MM.1S (cell line): Measurements from ENCODE around the gene FASTK.

Experiments
- DNase-seq: peaks from one replicate; pipeline ENCODE4 v3.0.0-alpha.2; 2015
- H2AFZ ChIP-seq: fragments of 300-600 bp; sonication (generic); 2 replicates; pipeline ENCODE4 v1.6.0; 2016; ENCODE audit warnings: antibody characterized with exemption, low read length
- H3F3A ChIP-seq: fragments of 300-600 bp; sonication (generic); 2 replicates; pipeline ENCODE4 v1.6.1; 2016; ENCODE audit warnings: mild to moderate bottlenecking, antibody characterized with exemption, low read length, moderate library complexity, mixed read lengths; ENCODE audit not compliant: insufficient read depth
- H3K27ac ChIP-seq: fragments of 300-600 bp; sonication (generic); 2 replicates; pipeline ENCODE4 v1.5.1; 2016; ENCODE audit warnings: mild to moderate bottlenecking, low read length
- H3K27me3 ChIP-seq: fragments of 300-600 bp; sonication (generic); replicated peaks from 2 replicates; pipeline ENCODE4 v1.6.0; 2016; ENCODE audit warnings: low read length; ENCODE audit not compliant: insufficient read depth
- H3K36me3 ChIP-seq: fragments of 300-600 bp; sonication (generic); replicated peaks from 2 replicates; pipeline ENCODE4 v1.6.1; 2016; ENCODE audit warnings: mild to moderate bottlenecking, low read length, mixed read lengths; ENCODE audit not compliant: insufficient read depth
- H3K4me1 ChIP-seq: fragments of 300-600 bp; sonication (generic); 2 replicates; pipeline ENCODE4 v1.6.1; 2016; ENCODE audit warnings: low read length, mixed read lengths
- H3K4me2 ChIP-seq: fragments of 300-600 bp; sonication (generic); 2 replicates; pipeline ENCODE4 v1.6.0; 2016; ENCODE audit warnings: low read depth, low read length
- H3K4me3 ChIP-seq: fragments of 300-600 bp; sonication (generic); 2 replicates; pipeline ENCODE4 v1.5.1; 2016; ENCODE audit warnings: low read length, mixed read lengths
- H3K79me2 ChIP-seq: fragments of 300-600 bp; sonication (generic); 2 replicates; pipeline ENCODE4 v1.6.1; 2016; ENCODE audit warnings: mixed run types, low read length, mixed read lengths
- H3K9ac ChIP-seq: fragments of 300-600 bp; sonication (generic); 2 replicates; pipeline ENCODE4 v1.6.1; 2016; ENCODE audit warnings: low read length, mixed read lengths
- H3K9me2 ChIP-seq: fragments of 300-600 bp; sonication (generic); replicated peaks from 2 replicates; pipeline ENCODE4 v1.6.1; 2016; ENCODE audit warnings: mild to moderate bottlenecking, low read length, mixed read lengths; ENCODE audit not compliant: insufficient read depth
- H3K9me3 ChIP-seq: fragments of 300-600 bp; sonication (generic); replicated peaks from 2 replicates; pipeline ENCODE4 v1.6.1; 2016; ENCODE audit warnings: mild to moderate bottlenecking, low read length, mixed read lengths; ENCODE audit not compliant: insufficient read depth
- H4K20me1 ChIP-seq: fragments of 300-600 bp; sonication (generic); 2 replicates; pipeline ENCODE4 v1.6.1; 2016; ENCODE audit warnings: mild to moderate bottlenecking, low read length, moderate library complexity, mixed read lengths; ENCODE audit not compliant: insufficient read depth
- CTCF ChIP-seq: fragments of 300-600 bp; sonication (generic); IDR thresholded peaks from 2 replicates; pipeline ENCODE4 v1.5.1; 2016; ENCODE audit warnings: antibody characterized with exemption, low read length, mixed read lengths
- EZH2 ChIP-seq: fragments of 300-600 bp; sonication (generic); optimal IDR thresholded peaks from 2 replicates; pipeline ENCODE3; 2017; ENCODE audit warnings: low read depth, mild to moderate bottlenecking, antibody characterized with exemption, low read length, mixed read lengths
- EZH2phosphoT487 ChIP-seq: fragments of 300-600 bp; sonication (generic); IDR thresholded peaks from 2 replicates; pipeline ENCODE4 v1.6.1; 2018; ENCODE audit warnings: antibody characterized with exemption, low read length

Gene FASTK

GRCh38 chr7:151035902-151036301, 44.7 kb downstream of the FASTK start:
- Histone ChIP-seq H4K20me1 (no peaks in the 10 kb centered on the region), H3K4me3 (no peak overlapping the region), H3K9me2 (no peaks in the 10 kb centered on the region), H2AFZ (no peak overlapping the region), H3K9ac (no peak overlapping the region), H3K27me3 (no peaks in the 10 kb centered on the region), H3K27ac (no peak overlapping the region), H3F3A (no peaks in the 10 kb centered on the region), H3K79me2 (0 out of 2 replicates have a peak, but pooled peaks cover 7% of the 10 kb centered on the region), H3K36me3 (no peaks in the 10 kb centered on the region), H3K4me1 (no peaks in the 10 kb centered on the region), H3K4me2 (no peak overlapping the region), H3K9me3 (no peaks in the 10 kb centered on the region)
- no peak for TF ChIP-seq EZH2
- TF ChIP-seq CTCF: no peak
- no peak for TF ChIP-seq EZH2phosphoT487
- no peak for DNase-seq

GRCh38 chr7:151035026-151035717, 45.4 kb downstream of the FASTK start:
- H3K9me2 ChIP-seq: no peaks in the 10 kb centered on the region
- H3F3A ChIP-seq: no peaks in the 10 kb centered on the region
- H3K4me3 ChIP-seq: no peak overlapping the region
- H2AFZ ChIP-seq: no peak overlapping the region
- H3K27ac ChIP-seq: no peak overlapping the region
- no peak for DNase-seq
- H3K79me2 ChIP-seq: 0 out of 2 replicates have a peak, but pooled peaks cover 7% of the 10 kb centered on the region
- H3K4me1 ChIP-seq: no peaks in the 10 kb centered on the region
- no peaks in the 10 kb centered on the region for H4K20me1 ChIP-seq
- H3K9me3 ChIP-seq: no peaks in the 10 kb centered on the region
- no peaks in the 10 kb centered on the region for H3K27me3 ChIP-seq
- no peak for TF ChIP-seq EZH2phosphoT487
- no peak for TF ChIP-seq EZH2
- no peak for TF ChIP-seq CTCF
- H3K36me3 ChIP-seq: no peaks in the 10 kb centered on the region
- H3K9ac ChIP-seq: no peak overlapping the region
- no peak overlapping the region for H3K4me2 ChIP-seq

- Histone ChIP-seq H2AFZ (no peak overlapping the region), H3K9me2 (no peaks in the 10 kb centered on the region), H3K9ac (no peak overlapping the region), H3K79me2 (peaks cover 13% of the 10 kb centered on the region), H3K9me3 (no peaks in the 10 kb centered on the region), H3K27ac (no peak overlapping the region), H3K4me1 (no peaks in the 10 kb centered on the region), H3K4me3 (no peak overlapping the region), H3K4me2 (no peak overlapping the region), H3K27me3 (no peaks in the 10 kb centered on the region), H4K20me1 (no peaks in the 10 kb centered on the region), H3K36me3 (no peaks in the 10 kb centered on the region), H3F3A (no peaks in the 10 kb centered on the region)
- TF ChIP-seq CTCF: no peak
- no peak for TF ChIP-seq EZH2
- TF ChIP-seq EZH2phosphoT487: no peak
- no peak for DNase-seq
Observed at GRCh38 chr7:151034312-151035025, 46.1 kb downstream of the FASTK start.
